SK-N-SH (cell line): ENCODE results near the gene ZNF714. TPM values are rescaled to one million over a fixed set of nuclear protein-coding genes. Genes with fewer than 3 reads are reported as not detected.

Source experiments
- CTCF ChIA-PET: fragments of 300-600, 350-600 bp; formaldehyde crosslinking; extraction: SDS; loops from one replicate; lab custom pipeline; 2021; lab: Yijun Ruan, JAX
- POLR2A ChIA-PET: fragments of 350-600 bp; sonication (Branson Sonifier 250); formaldehyde crosslinking; extraction: SDS; loops from one replicate; lab custom pipeline; 2020; ENCODE audit warnings: antibody characterized with exemption, inconsistent platforms; lab: Yijun Ruan, JAX
- DNase-seq: peaks from one replicate; pipeline ENCODE4 v3.0.0; 2012
- H2AFZ ChIP-seq: fragments of 200-600 bp; sonication (generic); 2 replicates; pipeline ENCODE4 v1.8.1; 2016; ENCODE audit warnings: antibody characterized with exemption, mild to moderate bottlenecking, low read depth
- H3F3A ChIP-seq: fragments of 200-600 bp; sonication (generic); replicated peaks from 2 replicates; pipeline ENCODE3; 2016; ENCODE audit warnings: antibody characterized with exemption, mild to moderate bottlenecking; ENCODE audit not compliant: insufficient read depth
- H3K27ac ChIP-seq, 2 experiments: fragments of 200-500 bp in 1 of 2; fragments of 200-600 bp in 1 of 2; sonication (Bioruptor generic) in 1 of 2; sonication (generic), shearing (Covaris generic) in 1 of 2; 2 replicates each; pipeline versions ENCODE4 v1.5.1 to v1.6.1; 2014 to 2016; ENCODE audit warnings: low read depth in 2 of 2, inconsistent platforms in 1 of 2, low read length in 1 of 2, mild to moderate bottlenecking in 1 of 2, mixed read lengths in 1 of 2
- H3K27me3 ChIP-seq: fragments of 200-600 bp; sonication (generic), shearing (Covaris generic); 2 replicates; pipeline ENCODE4 v1.6.1; 2016; ENCODE audit warnings: mixed run types; ENCODE audit not compliant: insufficient read depth
- H3K36me3 ChIP-seq, 2 experiments: fragments of 200-500 bp in 1 of 2; fragments of 200-600 bp in 1 of 2; sonication (Bioruptor generic) in 1 of 2; sonication (generic) in 1 of 2; replicated peaks in 1 of 2; 2 replicates each; pipeline versions ENCODE3 to v1.5.1; 2014 to 2016; ENCODE audit warnings: low read length in 1 of 2, mild to moderate bottlenecking in 1 of 2; ENCODE audit not compliant: insufficient read depth in 2 of 2, control insufficient read depth in 1 of 2
- H3K4me1 ChIP-seq, 2 experiments: fragments of 200-500 bp in 1 of 2; fragments of 200-600 bp in 1 of 2; sonication (Bioruptor generic) in 1 of 2; sonication (generic), shearing (Covaris generic) in 1 of 2; 2 replicates each; pipeline versions ENCODE4 v1.5.1 to v1.6.1; 2014 to 2016; ENCODE audit warnings: low read depth in 1 of 2, low read length in 1 of 2, mixed run types in 1 of 2; ENCODE audit not compliant: insufficient read depth in 2 of 2, control insufficient read depth in 1 of 2
- H3K4me2 ChIP-seq: fragments of 200-600 bp; sonication (generic), shearing (Covaris generic); 2 replicates; pipeline ENCODE4 v1.6.1; 2017; ENCODE audit warnings: mixed run types
- H3K4me3 ChIP-seq, 2 experiments: fragments of 200-500 bp in 1 of 2; fragments of 200-600 bp in 1 of 2; sonication (Bioruptor generic) in 1 of 2; sonication (generic), shearing (Covaris generic) in 1 of 2; 2 replicates each; pipeline versions ENCODE4 v1.5.1 to v1.8.1; 2014 to 2016; ENCODE audit warnings: low read depth in 2 of 2, inconsistent platforms in 1 of 2, low read length in 1 of 2, mild to moderate bottlenecking in 1 of 2, mixed read lengths in 1 of 2, moderate library complexity in 1 of 2
- H3K79me2 ChIP-seq: fragments of 200-600 bp; sonication (generic); 2 replicates; pipeline ENCODE4 v1.8.1; 2017; ENCODE audit warnings: mild to moderate bottlenecking; ENCODE audit not compliant: insufficient read depth
- H3K9ac ChIP-seq: fragments of 200-600 bp; sonication (generic); 2 replicates; pipeline ENCODE4 v1.6.1; 2017; ENCODE audit warnings: mixed run types
- H3K9me2 ChIP-seq: fragments of 200-600 bp; sonication (generic); 2 replicates; pipeline ENCODE4 v1.6.1; 2017; ENCODE audit warnings: mixed run types
- H3K9me3 ChIP-seq: fragments of 200-600 bp; sonication (generic); 2 replicates; pipeline ENCODE4 v1.6.1; 2017; ENCODE audit warnings: mixed run types, mild to moderate bottlenecking, moderate library complexity
- H4K20me1 ChIP-seq: fragments of 200-600 bp; sonication (generic); 2 replicates; pipeline ENCODE4 v1.6.1; 2017; ENCODE audit warnings: mild to moderate bottlenecking, mixed run types; ENCODE audit not compliant: insufficient read depth
- EP300 ChIP-seq, 2 experiments: IDR thresholded peaks; 2 replicates each; pipeline versions ENCODE4 v1.4.0 to v1.6.1; 2012; ENCODE audit warnings: borderline replicate concordance in 1 of 2, low read depth in 1 of 2, low read length in 1 of 2
- EZH2phosphoT487 ChIP-seq: fragments of 200-600 bp; sonication (generic); IDR thresholded peaks from 2 replicates; pipeline ENCODE4 v1.6.1; 2017; ENCODE audit warnings: low read depth, mixed run types, mild to moderate bottlenecking, antibody characterized with exemption, moderate library complexity, borderline replicate concordance
- FOXJ3 ChIP-seq: sonication (generic); formaldehyde crosslinking; IDR thresholded peaks from 2 replicates; pipeline ENCODE4 v1.5.1; 2020; ENCODE audit warnings: mild to moderate bottlenecking, missing genetic modification reagents
- FOXM1 ChIP-seq: IDR thresholded peaks from 2 replicates; pipeline ENCODE4 v1.4.0; 2012; ENCODE audit warnings: low read depth, mild to moderate bottlenecking
- GABPA ChIP-seq: IDR thresholded peaks from 2 replicates; pipeline ENCODE4 v1.4.0; 2012; ENCODE audit warnings: low read depth, mild to moderate bottlenecking
- JUND ChIP-seq: IDR thresholded peaks from 2 replicates; pipeline ENCODE4 v1.4.0; 2012
- MXI1 ChIP-seq: IDR thresholded peaks from 2 replicates; pipeline ENCODE4 v1.6.1; 2012; ENCODE audit warnings: mild to moderate bottlenecking, low read depth, low read length, improper control_type of control experiment
- NRF1 ChIP-seq: IDR thresholded peaks from 2 replicates; pipeline ENCODE4 v1.6.1; 2012; ENCODE audit warnings: low read depth, mild to moderate bottlenecking, low read length
- POLR2AphosphoS5 ChIP-seq: IDR thresholded peaks from 2 replicates; pipeline ENCODE4 v1.6.1; 2012; ENCODE audit warnings: low read depth, low read length
- RAD21 ChIP-seq: IDR thresholded peaks from 2 replicates; pipeline ENCODE4 v1.6.1; 2012; ENCODE audit warnings: mild to moderate bottlenecking, low read length
- RCOR1 ChIP-seq: fragments of 150-350 bp; IDR thresholded peaks from 2 replicates; pipeline ENCODE4 v1.6.1; 2017; ENCODE audit warnings: antibody characterized with exemption, low read length
- RXRA ChIP-seq: IDR thresholded peaks from 2 replicates; pipeline ENCODE4 v1.4.0; 2012; ENCODE audit warnings: low read depth, mild to moderate bottlenecking, borderline replicate concordance
- SMC3 ChIP-seq: IDR thresholded peaks from 2 replicates; pipeline ENCODE4 v1.6.1; 2012; ENCODE audit warnings: low read depth, low read length, improper control_type of control experiment
- TEAD4 ChIP-seq: IDR thresholded peaks from 2 replicates; pipeline ENCODE4 v1.4.0; 2012; ENCODE audit warnings: mild to moderate bottlenecking, borderline replicate concordance; ENCODE audit not compliant: insufficient read depth
- USF1 ChIP-seq: IDR thresholded peaks from 2 replicates; pipeline ENCODE4 v1.4.0; 2012; ENCODE audit warnings: low read depth, borderline replicate concordance
- YY1 ChIP-seq: IDR thresholded peaks from 2 replicates; pipeline ENCODE4 v1.4.0; 2012; ENCODE audit warnings: low read depth, mild to moderate bottlenecking
- ZBTB33 ChIP-seq: IDR thresholded peaks from 2 replicates; pipeline ENCODE4 v1.4.0; 2012; ENCODE audit warnings: low read depth, borderline replicate concordance
- polyA plus RNA-seq, 3 experiments: library from polyadenylated mRNA; depleted of rRNA; stranded (reverse); fragments of >200 nt; gene quantifications; 2 replicates each; pipeline ENCODE4 v1.2.3, GENCODE V29; 2012
- TF ChIP-seq, protein P1 (sequence below): IDR thresholded peaks from 2 replicates; pipeline ENCODE4 v1.6.1; 2012; ENCODE audit warnings: mild to moderate bottlenecking, low read depth, low read length, moderate library complexity
- TF ChIP-seq, protein P2 (sequence below): IDR thresholded peaks from 2 replicates; pipeline ENCODE4 v1.4.0; 2012; ENCODE audit warnings: low read depth

The ZNF714 gene
- polyA plus RNA-seq, 1 of the 3 experiments (the other 2 are of a cell fraction): 5.4 TPM

- TF ChIP-seq, protein P1, sequence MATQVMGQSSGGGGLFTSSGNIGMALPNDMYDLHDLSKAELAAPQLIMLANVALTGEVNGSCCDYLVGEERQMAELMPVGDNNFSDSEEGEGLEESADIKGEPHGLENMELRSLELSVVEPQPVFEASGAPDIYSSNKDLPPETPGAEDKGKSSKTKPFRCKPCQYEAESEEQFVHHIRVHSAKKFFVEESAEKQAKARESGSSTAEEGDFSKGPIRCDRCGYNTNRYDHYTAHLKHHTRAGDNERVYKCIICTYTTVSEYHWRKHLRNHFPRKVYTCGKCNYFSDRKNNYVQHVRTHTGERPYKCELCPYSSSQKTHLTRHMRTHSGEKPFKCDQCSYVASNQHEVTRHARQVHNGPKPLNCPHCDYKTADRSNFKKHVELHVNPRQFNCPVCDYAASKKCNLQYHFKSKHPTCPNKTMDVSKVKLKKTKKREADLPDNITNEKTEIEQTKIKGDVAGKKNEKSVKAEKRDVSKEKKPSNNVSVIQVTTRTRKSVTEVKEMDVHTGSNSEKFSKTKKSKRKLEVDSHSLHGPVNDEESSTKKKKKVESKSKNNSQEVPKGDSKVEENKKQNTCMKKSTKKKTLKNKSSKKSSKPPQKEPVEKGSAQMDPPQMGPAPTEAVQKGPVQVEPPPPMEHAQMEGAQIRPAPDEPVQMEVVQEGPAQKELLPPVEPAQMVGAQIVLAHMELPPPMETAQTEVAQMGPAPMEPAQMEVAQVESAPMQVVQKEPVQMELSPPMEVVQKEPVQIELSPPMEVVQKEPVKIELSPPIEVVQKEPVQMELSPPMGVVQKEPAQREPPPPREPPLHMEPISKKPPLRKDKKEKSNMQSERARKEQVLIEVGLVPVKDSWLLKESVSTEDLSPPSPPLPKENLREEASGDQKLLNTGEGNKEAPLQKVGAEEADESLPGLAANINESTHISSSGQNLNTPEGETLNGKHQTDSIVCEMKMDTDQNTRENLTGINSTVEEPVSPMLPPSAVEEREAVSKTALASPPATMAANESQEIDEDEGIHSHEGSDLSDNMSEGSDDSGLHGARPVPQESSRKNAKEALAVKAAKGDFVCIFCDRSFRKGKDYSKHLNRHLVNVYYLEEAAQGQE: no peak
- TF ChIP-seq MXI1: no peak
- no peak for TF ChIP-seq USF1
Measured at GRCh38 chr19:21052902-21053301, 29.1 kb upstream of the ZNF714 start (continued).

- no peaks in the 10 kb centered on the region for H3K27me3 ChIP-seq
- no peak for DNase-seq
- no peaks in the 10 kb centered on the region for H3K9me3 ChIP-seq
- POLR2A ChIA-PET: no interaction called here
- no peak overlapping the region for H3K9ac ChIP-seq
- CTCF ChIA-PET: no interaction called here
- H3K36me3 ChIP-seq: peaks cover 0 to 25% of the 10 kb centered on the region in 2 experiments
- no peak for TF ChIP-seq JUND
- TF ChIP-seq RCOR1: no peak
- TF ChIP-seq NRF1: no peak
- no peak for TF ChIP-seq EZH2phosphoT487
- no peak for TF ChIP-seq MXI1
- no peak for TF ChIP-seq EP300 (IDR thresholded peaks at IDR 0.05; ENCODE audit: borderline replicate concordance in 1 of 2, low read depth in 1 of 2, low read length in 1 of 2)
- TF ChIP-seq, protein P2, sequence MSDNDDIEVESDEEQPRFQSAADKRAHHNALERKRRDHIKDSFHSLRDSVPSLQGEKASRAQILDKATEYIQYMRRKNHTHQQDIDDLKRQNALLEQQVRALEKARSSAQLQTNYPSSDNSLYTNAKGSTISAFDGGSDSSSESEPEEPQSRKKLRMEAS: no peak
- TF ChIP-seq RXRA: no peak
- no peak for TF ChIP-seq ZBTB33
- no peak for TF ChIP-seq TEAD4
- TF ChIP-seq FOXM1: no peak
- no peak for TF ChIP-seq POLR2AphosphoS5
- TF ChIP-seq RAD21: no peak
- TF ChIP-seq GABPA: no peak
- no peak for TF ChIP-seq YY1
- no peak for TF ChIP-seq FOXJ3 (CRISPR knock-in tag)
- no peak for TF ChIP-seq SMC3
- no peaks in the 10 kb centered on the region for H3K79me2 ChIP-seq
- H3K4me2 ChIP-seq: no peak overlapping the region
- no peak overlapping the region for H3K27ac ChIP-seq
- H3F3A ChIP-seq: peaks cover 5% of the 10 kb centered on the region
- H3K4me1 ChIP-seq: no peaks in the 10 kb centered on the region
- H4K20me1 ChIP-seq: no peaks in the 10 kb centered on the region
- H2AFZ ChIP-seq: no peak overlapping the region
- H3K4me3 ChIP-seq: no peak overlapping the region
- H3K9me2 ChIP-seq: no peaks in the 10 kb centered on the region
Measured at GRCh38 chr19:21065336-21065735, 16.7 kb upstream of the ZNF714 start.
